Fibroblast of villous mesenchyme (primary cell): ENCODE measurements around the gene DNAJB13. TPM values are rescaled to one million over a fixed set of nuclear protein-coding genes. Genes with fewer than 3 reads are reported as not detected.

Source experiments
- DNase-seq: peaks from one replicate; pipeline ENCODE4 v3.0.0-alpha.2; 2010; ENCODE audit warnings: low read depth
- H3K4me3 ChIP-seq: 2 replicates; pipeline ENCODE4 v1.5.1; 2011; ENCODE audit warnings: low read depth, mild to moderate bottlenecking, low read length
- total RNA-seq: library from RNA; depleted of rRNA; stranded (reverse); fragments of >200 nt; gene quantifications from 2 replicates; pipeline ENCODE4 v1.2.3, GENCODE V29; 2012
- TF ChIP-seq, protein P1 (sequence below): IDR thresholded peaks from 2 replicates; pipeline ENCODE4 v1.5.1; 2012; ENCODE audit warnings: low read depth, mild to moderate bottlenecking, low read length; ENCODE audit not compliant: insufficient read depth

The DNAJB13 gene
- total RNA-seq, 1 donor: 0.86 TPM

DNA sequence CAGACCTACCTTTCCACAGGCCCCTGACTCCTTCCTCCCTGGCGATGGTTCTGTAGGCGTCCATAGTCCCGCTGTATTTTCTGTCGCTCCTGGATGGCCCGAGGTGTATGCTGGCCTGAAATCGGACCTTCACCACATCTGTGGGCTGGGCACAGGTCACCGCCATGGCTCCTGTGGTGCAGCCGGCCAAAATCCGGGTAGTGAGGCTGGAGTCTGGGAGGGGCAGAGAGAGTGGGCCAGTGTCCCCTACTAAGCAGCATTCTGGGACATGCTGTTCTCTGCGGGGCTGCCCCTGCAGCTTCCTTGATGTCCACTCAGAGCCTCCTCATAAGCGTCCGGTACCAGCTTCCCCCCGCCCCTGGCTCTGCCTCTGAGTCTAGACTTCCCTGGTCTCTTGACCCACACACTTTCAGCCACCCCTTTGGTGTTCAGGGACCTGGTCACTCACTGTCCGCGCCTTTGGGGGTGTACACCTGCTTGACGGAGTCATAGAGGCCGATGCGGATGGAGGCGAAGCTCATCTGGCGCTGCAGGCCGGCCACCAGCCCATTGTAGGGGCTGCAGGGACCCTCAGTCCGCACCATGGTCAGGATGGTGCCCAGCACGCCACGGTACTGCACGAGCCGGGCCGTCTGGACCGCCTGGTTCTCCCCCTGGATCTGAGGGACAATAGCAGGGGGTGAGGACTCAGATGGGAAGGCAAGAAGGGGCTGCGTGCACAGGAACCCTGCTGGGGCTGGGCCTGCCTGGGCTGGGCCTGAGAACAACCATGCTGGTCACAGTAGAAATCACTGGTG is 55.1 kb downstream of the DNAJB13 start:
- H3K4me3 ChIP-seq: no peak overlapping the region
- TF ChIP-seq, protein P1, sequence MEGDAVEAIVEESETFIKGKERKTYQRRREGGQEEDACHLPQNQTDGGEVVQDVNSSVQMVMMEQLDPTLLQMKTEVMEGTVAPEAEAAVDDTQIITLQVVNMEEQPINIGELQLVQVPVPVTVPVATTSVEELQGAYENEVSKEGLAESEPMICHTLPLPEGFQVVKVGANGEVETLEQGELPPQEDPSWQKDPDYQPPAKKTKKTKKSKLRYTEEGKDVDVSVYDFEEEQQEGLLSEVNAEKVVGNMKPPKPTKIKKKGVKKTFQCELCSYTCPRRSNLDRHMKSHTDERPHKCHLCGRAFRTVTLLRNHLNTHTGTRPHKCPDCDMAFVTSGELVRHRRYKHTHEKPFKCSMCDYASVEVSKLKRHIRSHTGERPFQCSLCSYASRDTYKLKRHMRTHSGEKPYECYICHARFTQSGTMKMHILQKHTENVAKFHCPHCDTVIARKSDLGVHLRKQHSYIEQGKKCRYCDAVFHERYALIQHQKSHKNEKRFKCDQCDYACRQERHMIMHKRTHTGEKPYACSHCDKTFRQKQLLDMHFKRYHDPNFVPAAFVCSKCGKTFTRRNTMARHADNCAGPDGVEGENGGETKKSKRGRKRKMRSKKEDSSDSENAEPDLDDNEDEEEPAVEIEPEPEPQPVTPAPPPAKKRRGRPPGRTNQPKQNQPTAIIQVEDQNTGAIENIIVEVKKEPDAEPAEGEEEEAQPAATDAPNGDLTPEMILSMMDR: no peak
- no peak for DNase-seq

DNA sequence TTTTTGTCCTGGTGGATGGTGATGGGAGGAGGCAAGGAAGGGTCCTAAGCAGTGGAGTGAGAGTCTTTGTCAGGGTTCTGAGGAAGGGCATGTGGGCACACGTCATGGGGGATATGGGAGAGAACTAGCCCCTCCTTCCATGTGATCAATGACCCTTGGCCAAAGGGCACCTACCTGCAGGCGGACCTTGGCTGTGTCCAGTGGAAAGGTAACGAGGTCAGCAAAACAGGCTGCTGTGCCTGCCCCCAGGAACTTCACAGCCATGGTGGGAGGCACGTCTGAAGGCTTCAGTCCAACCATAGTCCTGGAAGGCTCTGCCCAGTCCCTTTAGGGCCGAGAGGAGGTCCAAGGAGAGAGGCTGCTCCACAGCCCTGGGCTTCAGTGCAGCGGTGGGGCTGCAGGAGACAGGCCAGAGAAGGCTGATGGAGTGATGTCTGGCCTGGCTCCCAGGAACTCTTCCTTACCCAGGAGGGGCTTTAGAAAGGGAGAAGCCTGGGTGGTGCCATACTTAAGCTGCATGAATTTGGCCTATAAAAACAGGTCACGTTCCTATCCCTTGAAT is 56.0 kb downstream of the DNAJB13 start:
- H3K4me3 ChIP-seq: no peak overlapping the region
- DNase-seq: no peak
- TF ChIP-seq, protein P1: no peak

- H3K4me3 ChIP-seq: no peak overlapping the region
- no peak for DNase-seq
- TF ChIP-seq, protein P1: no peak
These were observed 57.0 kb downstream of the DNAJB13 start for GRCh38 chr11:74007691-74008372.

- TF ChIP-seq, protein P1: no peak
- DNase-seq: no peak
- H3K4me3 ChIP-seq: no peak within 1 kb of the TSS
These were observed 57.8 kb downstream of the DNAJB13 start, which contains the start of gene UCP3 for GRCh38 chr11:74008373-74009229. TSS of gene UCP3 (minus strand) at chr11:74009085. CDS start at chr11:74007042, 2,043 bp downstream.

GRCh38 chr11:74009230-74009547 is 58.4 kb downstream of the DNAJB13 start:
- no peak for DNase-seq
- TF ChIP-seq, protein P1: no peak
- no peak overlapping the region for H3K4me3 ChIP-seq

DNA sequence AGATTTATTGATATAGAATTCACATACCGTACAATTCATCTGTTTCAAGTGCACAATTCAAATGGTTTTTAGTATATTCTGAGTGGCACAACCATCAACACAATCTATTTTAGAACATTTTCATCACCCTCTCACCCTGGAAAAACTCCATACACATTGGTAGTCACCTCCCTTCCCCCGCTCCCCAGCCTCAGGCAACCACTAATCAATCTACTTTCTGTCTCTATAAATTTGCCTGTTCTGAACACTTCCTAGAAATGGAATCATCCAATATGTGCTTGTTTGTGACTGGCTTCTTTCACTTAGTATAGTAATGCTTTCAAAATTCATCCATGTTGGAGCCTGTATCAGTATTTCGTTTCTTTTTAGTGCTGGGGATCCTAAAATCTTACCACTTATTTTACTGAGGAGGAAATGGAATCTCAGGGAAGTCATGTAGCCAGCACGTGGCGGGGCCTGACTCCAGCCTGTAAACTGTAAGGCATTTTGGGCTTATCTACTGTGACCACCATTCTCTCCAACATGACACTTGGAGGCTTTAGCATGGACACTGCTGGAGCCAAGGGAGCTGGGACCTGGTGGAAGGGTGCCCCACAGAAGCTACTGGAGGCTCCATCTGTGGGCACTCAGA is 59.0 kb downstream of the DNAJB13 start:
- TF ChIP-seq, protein P1: no peak
- H3K4me3 ChIP-seq: no peak overlapping the region
- DNase-seq: no peak
